Liver (tissue), 9 donors: Measurements from ENCODE around the gene TCF19. TPM values are rescaled to one million over a fixed set of nuclear protein-coding genes. Genes with fewer than 3 reads are reported as not detected.

Experiments
- DNase-seq: peaks from one replicate; pipeline ENCODE4 v3.0.0-alpha.2; 2017; ENCODE audit warnings: low spot score
- H3K27ac ChIP-seq, 2 donors: one replicate each; pipeline ENCODE4 v1.7.0; 2013; ENCODE audit warnings: inconsistent platforms in 2 of 2, low read length in 2 of 2, control low read depth in 1 of 2, low read depth in 1 of 2, mild to moderate bottlenecking in 1 of 2
- H3K27me3 ChIP-seq, 4 donors: one replicate each; pipeline versions ENCODE4 v1.6.1 to v1.7.0; 2013; ENCODE audit warnings: low read length in 3 of 4, inconsistent platforms in 1 of 4, mild to moderate bottlenecking in 1 of 4, moderate library complexity in 1 of 4; ENCODE audit not compliant: control insufficient read depth in 4 of 4, insufficient read depth in 4 of 4
- H3K36me3 ChIP-seq, 4 donors: one replicate each; pipeline versions ENCODE4 v1.6.1 to v1.7.0; 2013; ENCODE audit warnings: low read length in 3 of 4, mild to moderate bottlenecking in 3 of 4, low read depth in 1 of 4, moderate library complexity in 1 of 4; ENCODE audit not compliant: control insufficient read depth in 4 of 4, insufficient read depth in 3 of 4
- H3K4me1 ChIP-seq, 4 donors: one replicate each; pipeline versions ENCODE4 v1.6.1 to v1.7.0; 2013; ENCODE audit warnings: low read length in 3 of 4, mild to moderate bottlenecking in 3 of 4, moderate library complexity in 1 of 4; ENCODE audit not compliant: control insufficient read depth in 4 of 4, insufficient read depth in 4 of 4
- H3K4me3 ChIP-seq, 3 donors: one replicate each; pipeline versions ENCODE4 v1.6.1 to v1.7.0; 2013; ENCODE audit warnings: low read length in 3 of 3, control low read depth in 1 of 3, low read depth in 1 of 3, mild to moderate bottlenecking in 1 of 3
- H3K9ac ChIP-seq, 2 donors: one replicate each; pipeline ENCODE4 v1.7.0; 2013; ENCODE audit warnings: low read length in 2 of 2, mild to moderate bottlenecking in 2 of 2, moderate library complexity in 2 of 2, control low read depth in 1 of 2, low read depth in 1 of 2
- H3K9me3 ChIP-seq, 4 donors: one replicate each; pipeline versions ENCODE4 v1.6.1 to v1.7.0; 2013; ENCODE audit warnings: low read length in 3 of 4; ENCODE audit not compliant: control insufficient read depth in 4 of 4
- EGR1 ChIP-seq, 2 donors: IDR thresholded peaks; 2 replicates each; pipeline ENCODE4 v1.6.1; 2016 to 2018; ENCODE audit warnings: antibody characterized with exemption in 2 of 2, low read depth in 2 of 2
- FOXA1 ChIP-seq: IDR thresholded peaks from 2 replicates; pipeline ENCODE4 v1.6.1; 2016; ENCODE audit warnings: antibody characterized with exemption
- FOXA2 ChIP-seq: IDR thresholded peaks from 2 replicates; pipeline ENCODE4 v1.6.1; 2016; ENCODE audit warnings: antibody characterized with exemption
- GABPA ChIP-seq, 2 donors: IDR thresholded peaks in 1 of 2; conservative IDR thresholded peaks in 1 of 2; 2 replicates each; pipeline ENCODE4 v1.6.1; 2016; ENCODE audit warnings: antibody characterized with exemption in 2 of 2, mild to moderate bottlenecking in 1 of 2, moderate library complexity in 1 of 2
- HNF4A ChIP-seq, 2 donors: conservative IDR thresholded peaks; 2 replicates each; pipeline ENCODE4 v1.6.1; 2016; ENCODE audit warnings: antibody characterized with exemption in 2 of 2, mild to moderate bottlenecking in 2 of 2
- HNF4G ChIP-seq: IDR thresholded peaks from 2 replicates; pipeline ENCODE4 v1.6.1; 2016; ENCODE audit warnings: antibody characterized with exemption
- JUND ChIP-seq, 2 donors: IDR thresholded peaks; 2 replicates each; pipeline ENCODE4 v1.6.1; 2016; ENCODE audit warnings: antibody characterized with exemption in 2 of 2
- MAX ChIP-seq: IDR thresholded peaks from 2 replicates; pipeline ENCODE4 v1.6.1; 2016; ENCODE audit warnings: antibody characterized with exemption
- NR2F2 ChIP-seq: IDR thresholded peaks from 2 replicates; pipeline ENCODE4 v1.6.1; 2016; ENCODE audit warnings: antibody characterized with exemption
- RAD21 ChIP-seq, 2 donors: IDR thresholded peaks; 2 replicates each; pipeline ENCODE4 v1.6.1; 2016; ENCODE audit warnings: antibody characterized with exemption in 2 of 2, mild to moderate bottlenecking in 2 of 2
- RXRA ChIP-seq, 2 donors: IDR thresholded peaks; 2 replicates each; pipeline ENCODE4 v1.6.1; 2017 to 2018; ENCODE audit warnings: antibody characterized with exemption in 2 of 2, mild to moderate bottlenecking in 1 of 2
- SP1 ChIP-seq: IDR thresholded peaks from 2 replicates; pipeline ENCODE4 v1.6.1; 2018; ENCODE audit warnings: antibody characterized with exemption, mild to moderate bottlenecking
- TAF1 ChIP-seq: conservative IDR thresholded peaks from 2 replicates; pipeline ENCODE4 v1.6.1; 2016; ENCODE audit warnings: antibody characterized with exemption, mild to moderate bottlenecking
- YY1 ChIP-seq: IDR thresholded peaks from 2 replicates; pipeline ENCODE4 v1.6.1; 2016; ENCODE audit warnings: antibody characterized with exemption, mild to moderate bottlenecking
- WGBS: extraction: QIAGEN DNeasy Blood & Tissue Kit; methylation state at CpG from one replicate; pipeline ENCODE4 v1.1.7; 2013; 5-methylcytosine and 5-hydroxymethylcytosine counted together
- polyA plus RNA-seq, 2 donors: library from polyadenylated mRNA; stranded (reverse) in 1 of 2; unstranded in 1 of 2; fragments of 200-250 nt in 1 of 2; fragments of >200 nt in 1 of 2; fragmentation: Nextera tagmentation in 1 of 2; extraction: Ambion mirVana in 1 of 2; gene quantifications; one replicate each; pipeline versions ENCODE4 v1.2.1 to v1.2.3, GENCODE V29; 2013 to 2015
- total RNA-seq, 2 donors: library from RNA; depleted of rRNA; stranded (reverse); fragments of >200 nt; gene quantifications; one replicate each; pipeline ENCODE4 v1.2.3, GENCODE V29; 2014
- TF ChIP-seq, protein P1 (sequence below): IDR thresholded peaks from 2 replicates; pipeline ENCODE4 v1.6.1; 2016; ENCODE audit warnings: antibody characterized with exemption, mild to moderate bottlenecking
- donor health status: healthy.
- donor health status: healthy.
- donor health status: healthy.
- donor health status: healthy.
- donor health status: healthy.

TCF19 gene
- total and polyA plus RNA-seq, 4 donors, result 0.63 to 16.8 (median 2.0) TPM

DNA sequence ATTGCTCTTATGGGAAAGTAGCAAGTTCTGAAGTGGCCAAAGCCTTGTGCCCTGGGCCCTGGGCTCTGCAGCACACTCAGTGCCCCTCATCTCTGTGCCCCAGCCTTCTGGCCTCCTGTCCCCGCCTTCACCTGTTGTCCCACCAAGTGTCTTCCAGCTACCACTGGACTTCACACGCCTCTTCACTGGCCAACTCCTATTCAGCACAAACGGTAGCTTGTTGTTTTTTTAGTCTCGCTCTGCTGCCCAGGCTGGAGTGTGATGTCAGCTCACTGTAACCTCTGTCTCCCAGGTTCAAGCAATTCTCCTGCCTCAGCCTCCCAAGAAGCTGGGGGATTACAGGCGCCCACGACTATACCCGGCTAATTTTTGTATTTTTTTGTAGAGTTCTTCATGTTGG is 5.6 kb upstream of the TCF19 start:
- DNase-seq, result no peak

DNA sequence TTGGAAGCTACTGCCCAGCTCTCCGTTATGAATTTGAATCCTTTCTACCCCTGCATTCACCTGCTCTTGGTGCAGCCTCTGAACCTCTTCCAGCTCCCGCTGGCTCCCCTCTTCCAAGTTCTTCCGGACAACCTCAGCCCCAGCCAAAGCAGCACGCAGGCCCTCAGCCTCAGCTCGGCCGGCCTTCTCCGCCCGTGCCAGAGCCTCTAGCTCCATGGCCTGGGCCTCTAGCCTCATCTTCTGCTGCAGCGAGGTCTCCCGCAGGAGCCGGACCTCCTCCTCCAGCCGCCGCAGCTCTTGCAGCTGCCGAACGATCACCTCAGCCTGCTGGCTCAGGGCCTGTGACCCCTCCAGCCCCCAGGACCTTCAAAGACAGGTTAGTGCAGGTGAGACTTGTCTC is 4.0 kb upstream of the TCF19 start:
- 91% methylated on average over 15 of the region's 15 CpGs for WGBS
- H3K4me3 ChIP-seq, result no peak overlapping the region
- no peaks in the 10 kb centered on the region for H3K9me3 ChIP-seq
- H3K4me1 ChIP-seq, result peaks cover 3 to 24% (median 17%) of the 10 kb centered on the region in 4 donors
- no peak overlapping the region for H3K9ac ChIP-seq
- no peak for TF ChIP-seq FOXA2
- TF ChIP-seq RXRA (IDR thresholded peaks at IDR 0.05), result no peak
- TF ChIP-seq FOXA1, result no peak
- TF ChIP-seq HNF4A (conservative IDR thresholded peaks at IDR 0.05), result no peak
- peaks cover 0 to 7% (median 3%) of the 10 kb centered on the region in 4 donors for H3K36me3 ChIP-seq
- DNase-seq, result no peak
- no peak overlapping the region for H3K27ac ChIP-seq
- H3K27me3 ChIP-seq, result no peaks in the 10 kb centered on the region

More for the DNA sequence above, 5.6 kb upstream of the TCF19 start:
- Histone ChIP-seq H3K9ac (no peak overlapping the region), H3K27ac (no peak overlapping the region), H3K4me1 (peaks cover 0 to 16% (median 7%) of the 10 kb centered on the region in 4 donors), H3K27me3 (no peaks in the 10 kb centered on the region), H3K36me3 (peaks cover 0 to 7% (median 3%) of the 10 kb centered on the region in 4 donors), H3K4me3 (no peak overlapping the region), H3K9me3 (no peaks in the 10 kb centered on the region)
- TF ChIP-seq FOXA1 (no peak), YY1 (no peak)
- WGBS, result 97% methylated on average over 7 of the region's 7 CpGs

DNA sequence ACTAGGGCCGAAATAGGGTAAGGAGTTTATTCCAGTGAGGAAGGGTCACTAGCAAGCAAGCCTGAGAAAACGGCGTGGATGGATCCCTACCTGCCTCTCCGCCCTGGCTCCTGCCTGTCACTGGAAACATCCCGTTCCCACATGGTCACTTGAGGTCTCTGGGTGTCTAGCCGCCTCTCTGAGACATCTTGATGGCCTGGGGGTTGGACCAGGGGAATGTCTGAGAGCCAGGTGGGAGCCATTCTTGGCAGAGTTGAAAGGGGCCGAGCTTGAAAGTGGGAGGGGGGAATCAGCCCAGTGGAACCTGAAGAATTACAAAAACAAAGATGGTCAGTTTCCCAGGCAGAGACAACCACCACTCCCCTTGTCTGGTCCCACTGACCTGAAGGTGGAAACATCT is 1.7 kb upstream of the TCF19 start:
- H3K27me3 ChIP-seq, result no peaks in the 10 kb centered on the region
- WGBS, result 98% methylated on average over 7 of the region's 7 CpGs

More for the DNA sequence above, 1.7 kb upstream of the TCF19 start:
- H3K4me1 ChIP-seq, result peaks cover 3 to 14% (median 11%) of the 10 kb centered on the region in 4 donors
- no peak overlapping the region for H3K9ac ChIP-seq
- H3K27ac ChIP-seq, result no peak overlapping the region
- TF ChIP-seq GABPA (IDR thresholded peaks at IDR 0.05 in 1 of 2, conservative IDR thresholded peaks at IDR 0.05 in 1 of 2) (no peak), YY1 (no peak), HNF4A (conservative IDR thresholded peaks at IDR 0.05) (no peak), SP1 (no peak), FOXA1 (no peak), EGR1 (IDR thresholded peaks at IDR 0.05; ENCODE audit: low read depth in 2 of 2) (no peak), RXRA (IDR thresholded peaks at IDR 0.05) (no peak), MAX (no peak), RAD21 (IDR thresholded peaks at IDR 0.05) (no peak), NR2F2 (no peak), HNF4G (no peak), JUND (IDR thresholded peaks at IDR 0.05) (no peak), TAF1 (no peak)
- TF ChIP-seq, protein P1, sequence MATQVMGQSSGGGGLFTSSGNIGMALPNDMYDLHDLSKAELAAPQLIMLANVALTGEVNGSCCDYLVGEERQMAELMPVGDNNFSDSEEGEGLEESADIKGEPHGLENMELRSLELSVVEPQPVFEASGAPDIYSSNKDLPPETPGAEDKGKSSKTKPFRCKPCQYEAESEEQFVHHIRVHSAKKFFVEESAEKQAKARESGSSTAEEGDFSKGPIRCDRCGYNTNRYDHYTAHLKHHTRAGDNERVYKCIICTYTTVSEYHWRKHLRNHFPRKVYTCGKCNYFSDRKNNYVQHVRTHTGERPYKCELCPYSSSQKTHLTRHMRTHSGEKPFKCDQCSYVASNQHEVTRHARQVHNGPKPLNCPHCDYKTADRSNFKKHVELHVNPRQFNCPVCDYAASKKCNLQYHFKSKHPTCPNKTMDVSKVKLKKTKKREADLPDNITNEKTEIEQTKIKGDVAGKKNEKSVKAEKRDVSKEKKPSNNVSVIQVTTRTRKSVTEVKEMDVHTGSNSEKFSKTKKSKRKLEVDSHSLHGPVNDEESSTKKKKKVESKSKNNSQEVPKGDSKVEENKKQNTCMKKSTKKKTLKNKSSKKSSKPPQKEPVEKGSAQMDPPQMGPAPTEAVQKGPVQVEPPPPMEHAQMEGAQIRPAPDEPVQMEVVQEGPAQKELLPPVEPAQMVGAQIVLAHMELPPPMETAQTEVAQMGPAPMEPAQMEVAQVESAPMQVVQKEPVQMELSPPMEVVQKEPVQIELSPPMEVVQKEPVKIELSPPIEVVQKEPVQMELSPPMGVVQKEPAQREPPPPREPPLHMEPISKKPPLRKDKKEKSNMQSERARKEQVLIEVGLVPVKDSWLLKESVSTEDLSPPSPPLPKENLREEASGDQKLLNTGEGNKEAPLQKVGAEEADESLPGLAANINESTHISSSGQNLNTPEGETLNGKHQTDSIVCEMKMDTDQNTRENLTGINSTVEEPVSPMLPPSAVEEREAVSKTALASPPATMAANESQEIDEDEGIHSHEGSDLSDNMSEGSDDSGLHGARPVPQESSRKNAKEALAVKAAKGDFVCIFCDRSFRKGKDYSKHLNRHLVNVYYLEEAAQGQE, result no peak
- no peak overlapping the region for H3K4me3 ChIP-seq
- no peak for DNase-seq
- no peaks in the 10 kb centered on the region for H3K9me3 ChIP-seq
- peaks cover 0 to 7% (median 3%) of the 10 kb centered on the region in 4 donors for H3K36me3 ChIP-seq
